Measurements from ENCODE around the gene RPP38. TPM values are rescaled to one million over a fixed set of nuclear protein-coding genes. Genes with fewer than 3 reads are reported as not detected.

Gene RPP38
- total RNA-seq, 1 donor from 2014 or later, result 16.9 TPM

DNA sequence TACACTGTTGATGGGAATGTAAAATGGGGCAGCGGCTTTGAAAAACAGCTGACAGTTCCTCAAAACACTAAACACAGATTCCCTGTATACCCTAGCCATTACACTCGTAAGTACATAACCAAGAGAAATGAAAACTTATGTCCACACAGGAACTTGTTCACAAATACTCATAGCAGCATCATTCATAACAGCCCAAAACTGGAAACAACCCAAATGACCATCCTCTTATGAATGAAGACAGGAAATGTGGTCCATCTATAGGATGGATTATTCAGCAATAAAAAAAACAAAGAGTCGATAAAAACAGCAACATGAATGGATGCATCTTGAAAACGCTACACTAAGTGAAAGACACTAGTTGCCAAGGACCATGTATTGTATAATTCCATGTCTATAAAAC is 47.6 kb downstream of the RPP38 start:
- H3K9me3 ChIP-seq, result no peaks in the 10 kb centered on the region

DNA sequence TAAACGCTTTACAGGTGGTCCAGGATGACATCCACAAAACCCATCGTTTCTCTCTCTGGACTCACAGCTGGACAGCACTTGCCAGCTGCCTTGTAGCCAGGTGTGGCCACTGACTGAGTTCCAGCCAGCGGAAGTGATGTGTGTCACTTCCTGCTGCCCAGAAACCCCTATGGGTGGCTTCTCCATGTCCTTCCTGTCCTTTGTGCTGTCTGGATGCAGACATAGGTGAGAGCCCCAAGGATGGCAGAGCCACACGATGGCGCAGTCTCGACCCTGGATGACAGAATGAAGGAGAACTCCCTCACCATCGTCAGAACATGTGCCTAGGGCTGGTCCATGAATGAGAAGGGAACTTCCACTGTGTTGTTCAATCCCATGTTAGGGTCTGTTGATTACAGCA is 49.2 kb downstream of the RPP38 start:
- Histone ChIP-seq H3K4me1 (no peaks in the 10 kb centered on the region), H3K36me3 (no peaks in the 10 kb centered on the region), H3K9me3 (no peaks in the 10 kb centered on the region), H3K27ac (no peak overlapping the region), H3K27me3 (ENCODE audit: low read depth) (no peaks in the 10 kb centered on the region), H3K4me3 (no peak overlapping the region)
- TF ChIP-seq, protein P1, sequence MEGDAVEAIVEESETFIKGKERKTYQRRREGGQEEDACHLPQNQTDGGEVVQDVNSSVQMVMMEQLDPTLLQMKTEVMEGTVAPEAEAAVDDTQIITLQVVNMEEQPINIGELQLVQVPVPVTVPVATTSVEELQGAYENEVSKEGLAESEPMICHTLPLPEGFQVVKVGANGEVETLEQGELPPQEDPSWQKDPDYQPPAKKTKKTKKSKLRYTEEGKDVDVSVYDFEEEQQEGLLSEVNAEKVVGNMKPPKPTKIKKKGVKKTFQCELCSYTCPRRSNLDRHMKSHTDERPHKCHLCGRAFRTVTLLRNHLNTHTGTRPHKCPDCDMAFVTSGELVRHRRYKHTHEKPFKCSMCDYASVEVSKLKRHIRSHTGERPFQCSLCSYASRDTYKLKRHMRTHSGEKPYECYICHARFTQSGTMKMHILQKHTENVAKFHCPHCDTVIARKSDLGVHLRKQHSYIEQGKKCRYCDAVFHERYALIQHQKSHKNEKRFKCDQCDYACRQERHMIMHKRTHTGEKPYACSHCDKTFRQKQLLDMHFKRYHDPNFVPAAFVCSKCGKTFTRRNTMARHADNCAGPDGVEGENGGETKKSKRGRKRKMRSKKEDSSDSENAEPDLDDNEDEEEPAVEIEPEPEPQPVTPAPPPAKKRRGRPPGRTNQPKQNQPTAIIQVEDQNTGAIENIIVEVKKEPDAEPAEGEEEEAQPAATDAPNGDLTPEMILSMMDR (IDR thresholded peaks at IDR 0.05), result no peak
- no peak for DNase-seq
- no peak for ATAC-seq
- intact Hi-C loops (cut with DNase I), result no loop called here

More for the DNA sequence above, 47.6 kb downstream of the RPP38 start:
- TF ChIP-seq, protein P1 (IDR thresholded peaks at IDR 0.05), result no peak
- H3K4me3 ChIP-seq, result no peak overlapping the region
- DNase-seq (no peak), ATAC-seq (no peak)
- intact Hi-C loops (cut with DNase I), result no loop called here
- H3K27me3 ChIP-seq (ENCODE audit: low read depth), result no peaks in the 10 kb centered on the region
- no peak overlapping the region for H3K27ac ChIP-seq
- H3K36me3 ChIP-seq, result peaks cover 11% of the 10 kb centered on the region
- no peaks in the 10 kb centered on the region for H3K4me1 ChIP-seq

DNA sequence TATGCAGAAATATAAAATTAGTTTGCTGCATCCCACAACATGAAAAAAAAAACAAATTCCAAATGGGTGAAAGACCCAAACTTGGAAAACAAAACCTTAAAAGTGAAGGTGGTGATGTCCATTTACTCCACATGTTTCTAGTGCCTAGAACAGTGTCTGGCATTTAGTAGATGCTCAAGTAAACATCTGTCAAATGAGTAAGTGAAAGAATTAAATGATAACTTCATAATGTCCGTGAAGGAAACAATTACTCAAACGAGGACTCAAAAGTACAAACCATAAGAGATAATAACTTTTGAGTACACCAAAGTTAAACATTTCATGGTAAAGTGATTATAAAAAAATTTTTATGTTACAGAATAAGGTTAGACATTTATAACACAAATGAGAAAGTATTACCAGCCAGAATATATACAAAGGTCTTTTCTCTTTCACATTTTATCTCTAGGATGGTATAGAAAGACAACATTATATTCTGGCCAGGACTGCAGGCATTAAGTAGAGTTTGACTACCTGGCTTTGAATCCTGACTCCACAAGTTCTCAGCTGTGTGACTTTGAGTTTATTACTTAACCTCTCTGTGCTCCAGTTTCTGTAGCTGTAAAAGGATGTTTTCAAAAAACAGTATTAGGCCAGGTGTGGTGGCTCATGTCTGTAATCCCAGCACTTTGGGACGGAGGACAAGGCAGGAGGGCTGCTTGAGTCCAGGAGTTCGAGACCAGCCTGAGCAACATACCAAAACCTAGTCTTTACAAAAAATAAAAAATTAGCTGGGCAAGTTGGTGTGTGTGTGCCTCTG is 50.6 kb downstream of the RPP38 start:
- H3K4me1 ChIP-seq, result no peaks in the 10 kb centered on the region
- H3K36me3 ChIP-seq, result no peaks in the 10 kb centered on the region
- H3K27ac ChIP-seq, result no peak overlapping the region
- no peak for DNase-seq
- ATAC-seq, result no peak
- no peak overlapping the region for H3K4me3 ChIP-seq
- intact Hi-C loops (cut with DNase I), result no loop called here
- H3K9me3 ChIP-seq, result no peaks in the 10 kb centered on the region
- no peaks in the 10 kb centered on the region for H3K27me3 ChIP-seq (ENCODE audit: low read depth)
- TF ChIP-seq, protein P1 (IDR thresholded peaks at IDR 0.05), result no peak

DNA sequence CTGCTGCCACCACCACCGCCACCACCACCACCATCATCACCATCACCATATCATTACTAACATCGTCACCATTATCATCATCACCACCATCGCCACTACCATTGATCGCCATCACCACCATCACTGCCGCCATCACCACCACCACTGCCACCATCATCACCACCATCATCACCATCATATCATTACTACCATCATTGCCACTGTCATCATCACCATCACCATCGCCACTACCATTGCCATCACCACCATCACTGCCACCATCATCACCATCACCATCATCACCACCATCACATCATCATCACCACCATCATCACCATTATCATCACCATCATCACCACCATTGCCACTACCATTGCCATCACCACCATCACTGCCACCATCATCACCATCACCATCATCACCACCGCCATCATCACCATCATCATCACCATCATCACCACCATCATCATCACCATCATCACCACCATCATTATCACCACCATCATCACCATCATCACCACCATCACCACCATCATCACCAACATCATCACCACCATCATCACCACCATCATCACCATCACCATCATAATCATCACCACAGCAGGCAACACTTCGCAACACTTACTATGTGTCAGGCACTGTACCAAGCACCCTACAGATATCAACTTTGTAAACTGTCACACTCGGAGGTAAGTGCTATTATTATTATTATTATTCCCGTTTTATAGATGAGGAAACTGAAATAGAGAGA is 52.1 kb downstream of the RPP38 start:
- Histone ChIP-seq H3K36me3 (no peaks in the 10 kb centered on the region), H3K4me1 (no peaks in the 10 kb centered on the region), H3K4me3 (no peak overlapping the region), H3K9me3 (no peaks in the 10 kb centered on the region), H3K27ac (no peak overlapping the region), H3K27me3 (ENCODE audit: low read depth) (no peaks in the 10 kb centered on the region)
- TF ChIP-seq, protein P1 (IDR thresholded peaks at IDR 0.05), result no peak
- DNase-seq (no peak), ATAC-seq (no peak)
- intact Hi-C loops (cut with DNase I), result no loop called here

DNA sequence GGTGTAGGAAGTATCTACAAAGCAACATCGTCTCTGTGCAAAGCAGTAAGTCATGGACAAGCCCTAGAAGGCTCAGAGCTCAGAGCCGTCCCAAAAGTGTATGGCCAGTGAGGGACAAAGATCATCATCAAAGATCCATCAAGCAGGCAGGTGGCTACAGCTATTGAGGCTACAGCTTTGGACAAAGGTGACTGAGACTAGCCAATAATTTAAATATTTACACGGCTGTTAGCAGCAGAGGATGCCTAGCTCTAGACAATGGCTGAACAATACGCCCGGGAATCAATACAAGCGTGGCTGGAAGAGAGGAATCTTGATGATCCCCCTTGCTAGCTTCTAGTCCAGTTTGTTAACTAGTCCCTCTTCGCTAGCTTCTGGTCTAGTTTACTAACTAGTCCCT is 53.4 kb downstream of the RPP38 start:
- Histone ChIP-seq H3K36me3 (no peaks in the 10 kb centered on the region), H3K4me1 (no peaks in the 10 kb centered on the region), H3K27ac (no peak overlapping the region), H3K27me3 (ENCODE audit: low read depth) (no peaks in the 10 kb centered on the region), H3K9me3 (no peaks in the 10 kb centered on the region), H3K4me3 (no peak overlapping the region)
- DNase-seq, result no peak
- TF ChIP-seq, protein P1 (IDR thresholded peaks at IDR 0.05), result no peak
- ATAC-seq, result no peak
- intact Hi-C loops (cut with DNase I), result no loop called here

Measured in lower lobe of right lung (tissue), 2 donors.